ENCODE data around the gene XYLT1. TPM values are rescaled to one million over a fixed set of nuclear protein-coding genes. Genes with fewer than 3 reads are reported as not detected.

The XYLT1 gene
- total and polyA plus RNA-seq, 2 of the 13 experiments (the other 11 are each of a cell fraction or from before 2014, with no cell fraction given), result not detected

- 12% methylated on average over 6 of the region's 6 CpGs for WGBS (ENCODE audit: low lambda C conversion rate)
- no TSS peak for BruUV-seq (replicated peaks)
Measured at GRCh38 chr16:17176199-17176598, 294.6 kb downstream of the XYLT1 start.

GRCh38 chr16:17173281-17173680 is 297.5 kb downstream of the XYLT1 start:
- intact Hi-C loops (cut with micrococcal nuclease; ENCODE audit: unreplicated experiment), result no loop called here
- Histone ChIP-seq H3K27ac (ENCODE audit: extremely low read length, insufficient read depth, low read length) (no peak overlapping the region), H2AFZ (ENCODE audit: low read length) (no peak overlapping the region), H3K9me3 (ENCODE audit: low read length) (no peaks in the 10 kb centered on the region), H4K20me1 (ENCODE audit: insufficient read depth, low read length) (no peaks in the 10 kb centered on the region), H3K4me3 (replicated peaks in 1 of 3; ENCODE audit: insufficient read depth in 1 of 3, low read depth in 2 of 3, low read length in 3 of 3) (no peak overlapping the region), H3K9ac (ENCODE audit: insufficient read depth, low read depth, low read length) (no peak overlapping the region), H3K36me3 (replicated peaks in 1 of 2; ENCODE audit: control insufficient read depth in 1 of 2, insufficient read depth in 2 of 2, low read length in 2 of 2) (no peaks in the 10 kb centered on the region), H3K4me2 (ENCODE audit: low read depth, low read length) (no peak overlapping the region), H3K79me2 (ENCODE audit: insufficient read depth, low read length) (no peaks in the 10 kb centered on the region), H3K27me3 (ENCODE audit: control insufficient read depth in 1 of 2, insufficient read depth in 2 of 2, low read length in 2 of 2) (peaks cover 2 to 20% of the 10 kb centered on the region in 2 experiments; a peak in 3 of 5 replicates), H3K4me1 (ENCODE audit: insufficient read depth, low read length) (no peaks in the 10 kb centered on the region)
- ATAC-seq (peak; percentile 41), FAIRE-seq (peak; percentile 66), DNase-seq (ENCODE audit: low spot score) (peak; percentile 24)
- 22% methylated on average over 6 of the region's 6 CpGs for WGBS (ENCODE audit: low lambda C conversion rate)
- in situ Hi-C loops (cut with HindIII; ENCODE audit: extremely low pct_ligation_motif_present, low pct_unique_long_range_greater_than_20kb), result no loop called here
- BruUV-seq (replicated peaks), result no TSS peak
- ChIA-PET CTCF (ENCODE audit: low intra/inter-chr PET ratio, low total read pairs) (no interaction called here), POLR2A (interaction anchor here (0.6 kb wide), 1 partner anchor 1617 kb away, joined by 3 read pairs; the partner anchor contains the start of gene RPS15A)
- TF ChIP-seq KLF12 (CRISPR knock-in tag; IDR thresholded peaks at IDR 0.05; ENCODE audit: borderline replicate concordance), result no peak
- no peak for TF ChIP-seq BHLHE40 (IDR thresholded peaks at IDR 0.05; ENCODE audit: low read length)
- no peak for TF ChIP-seq ZIK1 (CRISPR knock-in tag; IDR thresholded peaks at IDR 0.05; ENCODE audit: borderline replicate concordance, low read depth)
- TF ChIP-seq THYN1 (CRISPR knock-in tag; IDR thresholded peaks at IDR 0.05; ENCODE audit: borderline replicate concordance, low read depth), result no peak
- no peak for TF ChIP-seq NFATC3 (CRISPR knock-in tag; IDR thresholded peaks at IDR 0.05)
- TF ChIP-seq NFE2L1 (CRISPR knock-in tag; IDR thresholded peaks at IDR 0.05; ENCODE audit: borderline replicate concordance), result no peak
- TF ChIP-seq ZNF619 (CRISPR knock-in tag; IDR thresholded peaks at IDR 0.05), result no peak
- TF ChIP-seq GPBP1L1 (CRISPR knock-in tag; IDR thresholded peaks at IDR 0.05), result no peak
- TF ChIP-seq, protein P1, sequence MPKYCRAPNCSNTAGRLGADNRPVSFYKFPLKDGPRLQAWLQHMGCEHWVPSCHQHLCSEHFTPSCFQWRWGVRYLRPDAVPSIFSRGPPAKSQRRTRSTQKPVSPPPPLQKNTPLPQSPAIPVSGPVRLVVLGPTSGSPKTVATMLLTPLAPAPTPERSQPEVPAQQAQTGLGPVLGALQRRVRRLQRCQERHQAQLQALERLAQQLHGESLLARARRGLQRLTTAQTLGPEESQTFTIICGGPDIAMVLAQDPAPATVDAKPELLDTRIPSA (CRISPR knock-in tag; IDR thresholded peaks at IDR 0.05; ENCODE audit: borderline replicate concordance), result no peak
- TF ChIP-seq ONECUT2 (CRISPR knock-in tag; IDR thresholded peaks at IDR 0.05), result no peak
- TF ChIP-seq CCAR2 (optimal IDR thresholded peaks at IDR 0.05; ENCODE audit: low read depth, low read length), result no peak

More at GRCh38 chr16:17176199-17176598, 294.6 kb downstream of the XYLT1 start:
- Histone ChIP-seq H3K9me3 (ENCODE audit: low read length) (no peaks in the 10 kb centered on the region), H3K36me3 (replicated peaks in 1 of 2; ENCODE audit: control insufficient read depth in 1 of 2, insufficient read depth in 2 of 2, low read length in 2 of 2) (no peaks in the 10 kb centered on the region), H3K4me2 (ENCODE audit: low read depth, low read length) (no peak overlapping the region), H3K27me3 (ENCODE audit: control insufficient read depth in 1 of 2, insufficient read depth in 2 of 2, low read length in 2 of 2) (0 out of 5 replicates have a peak, but pooled peaks cover 0 to 4% of the 10 kb centered on the region in 2 experiments), H2AFZ (ENCODE audit: low read length) (no peak overlapping the region), H3K27ac (ENCODE audit: extremely low read length, insufficient read depth, low read length) (no peak overlapping the region), H3K4me1 (ENCODE audit: insufficient read depth, low read length) (no peaks in the 10 kb centered on the region), H3K79me2 (ENCODE audit: insufficient read depth, low read length) (no peaks in the 10 kb centered on the region), H3K9ac (ENCODE audit: insufficient read depth, low read depth, low read length) (no peak overlapping the region), H3K4me3 (replicated peaks in 1 of 3; ENCODE audit: insufficient read depth in 1 of 3, low read depth in 2 of 3, low read length in 3 of 3) (no peak overlapping the region), H4K20me1 (ENCODE audit: insufficient read depth, low read length) (no peaks in the 10 kb centered on the region)
- no peak for DNase-seq (ENCODE audit: low spot score)
- TF ChIP-seq ZNF629 (CRISPR knock-in tag; conservative IDR thresholded peaks at IDR 0.05), result peak; percentile 73
- TF ChIP-seq, protein P2, sequence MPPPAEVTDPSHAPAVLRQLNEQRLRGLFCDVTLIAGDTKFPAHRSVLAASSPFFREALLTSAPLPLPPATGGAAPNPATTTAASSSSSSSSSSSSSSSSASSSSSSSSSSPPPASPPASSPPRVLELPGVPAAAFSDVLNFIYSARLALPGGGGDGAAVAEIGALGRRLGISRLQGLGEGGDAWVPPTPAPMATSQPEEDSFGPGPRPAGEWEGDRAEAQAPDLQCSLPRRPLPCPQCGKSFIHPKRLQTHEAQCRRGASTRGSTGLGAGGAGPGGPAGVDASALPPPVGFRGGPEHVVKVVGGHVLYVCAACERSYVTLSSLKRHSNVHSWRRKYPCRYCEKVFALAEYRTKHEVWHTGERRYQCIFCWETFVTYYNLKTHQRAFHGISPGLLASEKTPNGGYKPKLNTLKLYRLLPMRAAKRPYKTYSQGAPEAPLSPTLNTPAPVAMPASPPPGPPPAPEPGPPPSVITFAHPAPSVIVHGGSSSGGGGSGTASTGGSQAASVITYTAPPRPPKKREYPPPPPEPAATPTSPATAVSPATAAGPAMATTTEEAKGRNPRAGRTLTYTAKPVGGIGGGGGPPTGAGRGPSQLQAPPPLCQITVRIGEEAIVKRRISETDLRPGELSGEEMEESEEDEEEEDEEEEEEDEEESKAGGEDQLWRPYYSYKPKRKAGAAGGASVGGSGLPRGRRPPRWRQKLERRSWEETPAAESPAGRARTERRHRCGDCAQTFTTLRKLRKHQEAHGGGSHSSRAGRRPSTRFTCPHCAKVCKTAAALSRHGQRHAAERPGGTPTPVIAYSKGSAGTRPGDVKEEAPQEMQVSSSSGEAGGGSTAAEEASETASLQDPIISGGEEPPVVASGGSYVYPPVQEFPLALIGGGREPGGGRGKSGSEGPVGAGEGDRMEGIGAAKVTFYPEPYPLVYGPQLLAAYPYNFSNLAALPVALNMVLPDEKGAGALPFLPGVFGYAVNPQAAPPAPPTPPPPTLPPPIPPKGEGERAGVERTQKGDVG (CRISPR knock-in tag; IDR thresholded peaks at IDR 0.05; ENCODE audit: borderline replicate concordance), result no peak
- ATAC-seq, result no peak
- no peak for FAIRE-seq
- intact Hi-C loops (cut with micrococcal nuclease; ENCODE audit: unreplicated experiment) (no loop called here), in situ Hi-C loops (cut with HindIII; ENCODE audit: extremely low pct_ligation_motif_present, low pct_unique_long_range_greater_than_20kb) (no loop called here)
- CTCF ChIA-PET (ENCODE audit: low intra/inter-chr PET ratio, low total read pairs), result no interaction called here
- POLR2A ChIA-PET, result no interaction called here

Measured in HepG2 (cell line).